T-helper 2 cell treated with Interferon-gamma antibody and Interleukin-4, amounts not matched to agents 5 μg/mL and 100 μg/mL, for 36 hours (primary cell): ENCODE results near the gene DOP1A.

Experiments used
- DNase-seq: peaks from one replicate; pipeline ENCODE4 v3.0.0; 2021; ENCODE audit warnings: low spot score
- H3K27ac Mint-ChIP-seq: one replicate; pipeline ENCODE4 v1.8.0; 2021; ENCODE audit warnings: mild to moderate bottlenecking, mixed read lengths
- H3K27me3 Mint-ChIP-seq: one replicate; pipeline ENCODE4 v1.8.0; 2021; ENCODE audit warnings: low read depth, mixed read lengths
- H3K36me3 Mint-ChIP-seq: one replicate; pipeline ENCODE4 v1.8.0; 2021; ENCODE audit warnings: low read depth, mixed read lengths
- H3K4me1 Mint-ChIP-seq: one replicate; pipeline ENCODE4 v1.8.0; 2021; ENCODE audit warnings: low read depth, mixed read lengths
- H3K4me3 Mint-ChIP-seq: one replicate; pipeline ENCODE4 v1.8.0; 2022; ENCODE audit warnings: mild to moderate bottlenecking, moderate library complexity, mixed read lengths
- H3K9me3 Mint-ChIP-seq: one replicate; pipeline ENCODE4 v1.8.0; 2021; ENCODE audit warnings: mixed read lengths

Gene DOP1A

GRCh38 chr6:83152913-83153312, 85.4 kb downstream of the DOP1A start:
- no peaks in the 10 kb centered on the region for H3K4me1 Mint-ChIP-seq
- no peaks in the 10 kb centered on the region for H3K27me3 Mint-ChIP-seq
- no peak overlapping the region for H3K4me3 Mint-ChIP-seq
- H3K27ac Mint-ChIP-seq, result no peak overlapping the region
- no peak for DNase-seq
- H3K9me3 Mint-ChIP-seq, result no peaks in the 10 kb centered on the region
- peaks cover 4% of the 10 kb centered on the region for H3K36me3 Mint-ChIP-seq

GRCh38 chr6:83153883-83154521, 86.5 kb downstream of the DOP1A start:
- Mint-ChIP-seq H3K9me3 (no peaks in the 10 kb centered on the region), H3K27ac (no peak overlapping the region), H3K4me3 (no peak overlapping the region), H3K36me3 (peaks cover 4% of the 10 kb centered on the region), H3K4me1 (no peaks in the 10 kb centered on the region), H3K27me3 (no peaks in the 10 kb centered on the region)
- no peak for DNase-seq

- H3K27me3 Mint-ChIP-seq, result no peaks in the 10 kb centered on the region
- H3K36me3 Mint-ChIP-seq, result peaks cover 7% of the 10 kb centered on the region
- no peak overlapping the region for H3K27ac Mint-ChIP-seq
- H3K4me1 Mint-ChIP-seq, result no peaks in the 10 kb centered on the region
- no peak overlapping the region for H3K4me3 Mint-ChIP-seq
- no peaks in the 10 kb centered on the region for H3K9me3 Mint-ChIP-seq
- no peak for DNase-seq
These were observed 88.3 kb downstream of the DOP1A start for GRCh38 chr6:83155794-83156193.

- Mint-ChIP-seq H3K4me3 (no peak overlapping the region), H3K27me3 (no peaks in the 10 kb centered on the region), H3K9me3 (no peaks in the 10 kb centered on the region), H3K27ac (no peak overlapping the region), H3K36me3 (peaks cover 13% of the 10 kb centered on the region), H3K4me1 (no peaks in the 10 kb centered on the region)
- no peak for DNase-seq
These were observed 92.7 kb downstream of the DOP1A start for GRCh38 chr6:83160167-83160566.

- Mint-ChIP-seq H3K36me3 (peaks cover 49% of the 10 kb centered on the region), H3K27me3 (no peaks in the 10 kb centered on the region), H3K9me3 (no peaks in the 10 kb centered on the region), H3K4me3 (no peak overlapping the region), H3K4me1 (no peaks in the 10 kb centered on the region), H3K27ac (no peak overlapping the region)
- DNase-seq, result no peak
These were observed 100.3 kb downstream of the DOP1A start for GRCh38 chr6:83167726-83168278.

GRCh38 chr6:83168556-83168955, 101.1 kb downstream of the DOP1A start:
- peaks cover 55% of the 10 kb centered on the region for H3K36me3 Mint-ChIP-seq
- H3K4me1 Mint-ChIP-seq, result no peaks in the 10 kb centered on the region
- H3K4me3 Mint-ChIP-seq, result no peak overlapping the region
- H3K27ac Mint-ChIP-seq, result no peak overlapping the region
- no peak for DNase-seq
- no peaks in the 10 kb centered on the region for H3K9me3 Mint-ChIP-seq
- H3K27me3 Mint-ChIP-seq, result no peaks in the 10 kb centered on the region

GRCh38 chr6:83169106-83169505, 101.6 kb downstream of the DOP1A start:
- Mint-ChIP-seq H3K4me3 (no peak overlapping the region), H3K27ac (no peak overlapping the region), H3K4me1 (no peaks in the 10 kb centered on the region), H3K9me3 (no peaks in the 10 kb centered on the region), H3K27me3 (no peaks in the 10 kb centered on the region), H3K36me3 (peaks cover 58% of the 10 kb centered on the region)
- no peak for DNase-seq

GRCh38 chr6:83169511-83169910, 102.0 kb downstream of the DOP1A start:
- H3K27ac Mint-ChIP-seq, result no peak overlapping the region
- DNase-seq, result no peak
- H3K27me3 Mint-ChIP-seq, result no peaks in the 10 kb centered on the region
- H3K4me3 Mint-ChIP-seq, result no peak overlapping the region
- no peaks in the 10 kb centered on the region for H3K4me1 Mint-ChIP-seq
- peaks cover 59% of the 10 kb centered on the region for H3K36me3 Mint-ChIP-seq
- H3K9me3 Mint-ChIP-seq, result no peaks in the 10 kb centered on the region

GRCh38 chr6:83176246-83176645, 108.8 kb downstream of the DOP1A start:
- H3K36me3 Mint-ChIP-seq, result peaks cover 49% of the 10 kb centered on the region
- no peak for DNase-seq
- no peaks in the 10 kb centered on the region for H3K27me3 Mint-ChIP-seq
- H3K4me1 Mint-ChIP-seq, result no peaks in the 10 kb centered on the region
- no peak overlapping the region for H3K27ac Mint-ChIP-seq
- no peaks in the 10 kb centered on the region for H3K9me3 Mint-ChIP-seq
- no peak overlapping the region for H3K4me3 Mint-ChIP-seq

- Mint-ChIP-seq H3K4me3 (no peak overlapping the region), H3K4me1 (no peaks in the 10 kb centered on the region), H3K36me3 (peaks cover 59% of the 10 kb centered on the region), H3K9me3 (no peaks in the 10 kb centered on the region), H3K27ac (no peak overlapping the region), H3K27me3 (no peaks in the 10 kb centered on the region)
- DNase-seq, result no peak
These were observed 113.0 kb downstream of the DOP1A start for GRCh38 chr6:83180426-83180950.

- Mint-ChIP-seq H3K36me3 (peaks cover 57% of the 10 kb centered on the region), H3K9me3 (no peaks in the 10 kb centered on the region), H3K27me3 (no peaks in the 10 kb centered on the region), H3K4me1 (no peaks in the 10 kb centered on the region), H3K27ac (no peak overlapping the region), H3K4me3 (no peak overlapping the region)
- no peak for DNase-seq
These were observed 114.6 kb downstream of the DOP1A start for GRCh38 chr6:83182114-83182513.

- Mint-ChIP-seq H3K36me3 (peaks cover 50% of the 10 kb centered on the region), H3K27ac (no peak overlapping the region), H3K9me3 (no peaks in the 10 kb centered on the region), H3K4me3 (no peak overlapping the region), H3K4me1 (no peaks in the 10 kb centered on the region), H3K27me3 (no peaks in the 10 kb centered on the region)
- DNase-seq, result no peak
These were observed 115.8 kb downstream of the DOP1A start for GRCh38 chr6:83183082-83183828.

GRCh38 chr6:83185096-83185495, 117.6 kb downstream of the DOP1A start:
- Mint-ChIP-seq H3K27me3 (no peaks in the 10 kb centered on the region), H3K9me3 (no peaks in the 10 kb centered on the region), H3K27ac (no peak overlapping the region), H3K4me3 (no peak overlapping the region), H3K4me1 (peaks cover 3% of the 10 kb centered on the region), H3K36me3 (peaks cover 53% of the 10 kb centered on the region)
- DNase-seq, result no peak

GRCh38 chr6:83188501-83188900, 121.0 kb downstream of the DOP1A start:
- no peaks in the 10 kb centered on the region for H3K9me3 Mint-ChIP-seq
- H3K4me3 Mint-ChIP-seq, result no peak overlapping the region
- H3K36me3 Mint-ChIP-seq, result peaks cover 38% of the 10 kb centered on the region
- H3K27me3 Mint-ChIP-seq, result no peaks in the 10 kb centered on the region
- no peak overlapping the region for H3K27ac Mint-ChIP-seq
- H3K4me1 Mint-ChIP-seq, result peaks cover 16% of the 10 kb centered on the region
- no peak for DNase-seq
